Measurements from ENCODE around the gene GDPD5. TPM values are rescaled to one million over a fixed set of nuclear protein-coding genes. Genes with fewer than 3 reads are reported as not detected.

The GDPD5 gene
- total RNA-seq, 1 experiment from 2014 or later, result 12.2 TPM

DNA sequence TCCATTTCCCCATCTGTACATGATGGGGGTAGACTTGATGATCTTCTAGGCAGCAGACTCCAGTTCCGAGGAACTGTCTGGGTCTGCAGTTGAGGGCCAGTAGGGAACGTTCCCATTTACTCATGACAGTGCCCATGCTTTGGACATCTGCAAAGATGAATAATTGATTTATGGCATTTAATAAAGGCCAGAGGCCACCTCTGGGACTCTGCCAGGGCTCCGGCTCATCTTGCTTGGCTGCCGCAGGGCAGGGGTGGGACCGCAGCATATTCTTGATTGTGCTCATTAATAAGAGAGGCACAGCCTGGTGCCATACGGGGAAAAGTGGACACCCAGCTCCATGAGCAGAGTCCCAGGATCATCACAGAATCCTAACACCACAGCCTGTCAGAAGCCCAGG lies 64.6 kb downstream of the GDPD5 start (continued):
- TF ChIP-seq, protein P1, sequence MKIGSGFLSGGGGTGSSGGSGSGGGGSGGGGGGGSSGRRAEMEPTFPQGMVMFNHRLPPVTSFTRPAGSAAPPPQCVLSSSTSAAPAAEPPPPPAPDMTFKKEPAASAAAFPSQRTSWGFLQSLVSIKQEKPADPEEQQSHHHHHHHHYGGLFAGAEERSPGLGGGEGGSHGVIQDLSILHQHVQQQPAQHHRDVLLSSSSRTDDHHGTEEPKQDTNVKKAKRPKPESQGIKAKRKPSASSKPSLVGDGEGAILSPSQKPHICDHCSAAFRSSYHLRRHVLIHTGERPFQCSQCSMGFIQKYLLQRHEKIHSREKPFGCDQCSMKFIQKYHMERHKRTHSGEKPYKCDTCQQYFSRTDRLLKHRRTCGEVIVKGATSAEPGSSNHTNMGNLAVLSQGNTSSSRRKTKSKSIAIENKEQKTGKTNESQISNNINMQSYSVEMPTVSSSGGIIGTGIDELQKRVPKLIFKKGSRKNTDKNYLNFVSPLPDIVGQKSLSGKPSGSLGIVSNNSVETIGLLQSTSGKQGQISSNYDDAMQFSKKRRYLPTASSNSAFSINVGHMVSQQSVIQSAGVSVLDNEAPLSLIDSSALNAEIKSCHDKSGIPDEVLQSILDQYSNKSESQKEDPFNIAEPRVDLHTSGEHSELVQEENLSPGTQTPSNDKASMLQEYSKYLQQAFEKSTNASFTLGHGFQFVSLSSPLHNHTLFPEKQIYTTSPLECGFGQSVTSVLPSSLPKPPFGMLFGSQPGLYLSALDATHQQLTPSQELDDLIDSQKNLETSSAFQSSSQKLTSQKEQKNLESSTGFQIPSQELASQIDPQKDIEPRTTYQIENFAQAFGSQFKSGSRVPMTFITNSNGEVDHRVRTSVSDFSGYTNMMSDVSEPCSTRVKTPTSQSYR (CRISPR knock-in tag; IDR thresholded peaks at IDR 0.05), result no peak
- no peak for TF ChIP-seq ZNF416 (CRISPR knock-in tag; IDR thresholded peaks at IDR 0.05)
- no peak for TF ChIP-seq MYBL2 (CRISPR knock-in tag; IDR thresholded peaks at IDR 0.05)
- no peak for TF ChIP-seq HMGA2 (CRISPR knock-in tag; IDR thresholded peaks at IDR 0.05)
- TF ChIP-seq, protein P2, sequence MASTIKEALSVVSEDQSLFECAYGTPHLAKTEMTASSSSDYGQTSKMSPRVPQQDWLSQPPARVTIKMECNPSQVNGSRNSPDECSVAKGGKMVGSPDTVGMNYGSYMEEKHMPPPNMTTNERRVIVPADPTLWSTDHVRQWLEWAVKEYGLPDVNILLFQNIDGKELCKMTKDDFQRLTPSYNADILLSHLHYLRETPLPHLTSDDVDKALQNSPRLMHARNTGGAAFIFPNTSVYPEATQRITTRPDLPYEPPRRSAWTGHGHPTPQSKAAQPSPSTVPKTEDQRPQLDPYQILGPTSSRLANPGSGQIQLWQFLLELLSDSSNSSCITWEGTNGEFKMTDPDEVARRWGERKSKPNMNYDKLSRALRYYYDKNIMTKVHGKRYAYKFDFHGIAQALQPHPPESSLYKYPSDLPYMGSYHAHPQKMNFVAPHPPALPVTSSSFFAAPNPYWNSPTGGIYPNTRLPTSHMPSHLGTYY (CRISPR knock-in tag; IDR thresholded peaks at IDR 0.05), result no peak

DNA sequence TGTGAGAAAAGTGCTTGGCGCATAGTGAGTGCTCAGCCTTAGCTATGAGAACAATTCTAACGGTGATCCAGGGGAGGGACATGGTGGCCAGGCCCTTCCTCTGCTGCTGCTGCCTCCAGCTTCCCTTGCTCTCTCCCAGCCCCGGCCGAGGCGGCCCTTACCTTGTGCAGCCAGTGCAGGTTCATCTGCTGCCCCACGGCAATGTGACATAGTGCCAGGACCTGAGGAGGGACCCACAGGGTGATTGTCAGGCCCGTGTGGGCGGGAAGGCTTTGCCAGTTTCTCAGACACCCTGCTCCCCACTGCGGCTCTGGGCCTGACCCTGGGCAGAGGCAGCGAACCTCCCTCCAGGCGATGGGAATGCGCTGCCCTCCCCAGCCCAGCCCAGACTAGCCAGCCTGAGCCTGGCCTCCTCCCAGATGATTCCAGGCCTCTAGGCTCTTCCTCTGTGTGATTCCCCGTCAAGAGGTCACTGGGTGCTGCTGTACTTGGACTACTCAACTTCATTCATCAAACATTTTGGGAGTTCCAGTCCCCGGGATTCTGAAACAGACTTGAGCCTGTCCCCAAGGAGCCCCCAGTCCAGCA lies 69.1 kb downstream of the GDPD5 start:
- no peaks in the 10 kb centered on the region for H3K27me3 Mint-ChIP-seq (ENCODE audit: low read depth)
- ATAC-seq (peak; percentile 23; the same call in 1 of the 2 replicates), DNase-seq (ENCODE audit: low spot score) (no peak)
- no peaks in the 10 kb centered on the region for H3K9me3 Mint-ChIP-seq
- ChIA-PET CTCF (interaction anchor here (1.1 to 1.8 kb wide), 3 partner anchors 8 to 75 kb away, joined by 3 to 8 read pairs (median 4); no protein-coding TSS in a partner anchor), POLR2A (no interaction called here)
- H3K27ac Mint-ChIP-seq, result no peak overlapping the region
- H3K4me1 Mint-ChIP-seq, result no peaks in the 10 kb centered on the region; the same call in 1 of the 2 replicates
- TF ChIP-seq RORB (CRISPR knock-in tag; IDR thresholded peaks at IDR 0.05), result no peak
- H3K4me3 Mint-ChIP-seq, result no peak overlapping the region
- H3K36me3 Mint-ChIP-seq, result no peaks in the 10 kb centered on the region

DNA sequence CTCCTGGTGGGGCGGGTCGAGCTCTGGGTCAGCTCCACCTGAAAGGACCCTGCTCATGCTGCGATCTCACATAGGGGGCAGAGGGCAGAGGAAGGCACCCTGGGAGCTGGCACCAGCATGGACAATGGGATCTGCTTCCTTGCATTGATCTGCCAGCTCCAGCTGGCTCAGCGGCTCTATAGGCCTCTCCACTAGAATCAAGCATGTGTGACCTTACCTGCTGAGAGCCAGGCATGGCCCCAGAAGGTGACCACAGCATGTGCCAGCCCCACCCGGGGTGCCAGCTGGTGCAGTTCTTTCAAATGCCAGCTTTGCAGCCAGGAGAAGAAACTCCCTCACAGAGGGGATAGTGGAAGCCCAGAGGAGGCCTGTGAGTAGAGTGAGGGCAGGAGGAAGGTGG lies 70.8 kb downstream of the GDPD5 start:
- ChIA-PET POLR2A (no interaction called here), CTCF (interaction anchor here (0.7 to 1.8 kb wide), 8 partner anchors 23 to 143 kb away, joined by 3 to 8 read pairs (median 4); partner anchors contain the start of gene GDPD5)
- Mint-ChIP-seq H3K4me1 (no peaks in the 10 kb centered on the region), H3K27me3 (ENCODE audit: low read depth) (peaks cover 4% of the 10 kb centered on the region), H3K27ac (no peak overlapping the region), H3K9me3 (no peaks in the 10 kb centered on the region), H3K4me3 (no peak overlapping the region), H3K36me3 (no peaks in the 10 kb centered on the region)
- no peak for DNase-seq (ENCODE audit: low spot score)
- no peak for ATAC-seq
- TF ChIP-seq JUN (CRISPR knock-in tag; IDR thresholded peaks at IDR 0.05) (no peak), CBFB (CRISPR knock-in tag; IDR thresholded peaks at IDR 0.05; ENCODE audit: low read depth) (no peak), GRHL2 (CRISPR knock-in tag; IDR thresholded peaks at IDR 0.05; ENCODE audit: insufficient replicate concordance, severe bottlenecking) (no peak), ZNF423 (CRISPR knock-in tag; IDR thresholded peaks at IDR 0.05) (peak; percentile 98)
- TF ChIP-seq, protein P3, sequence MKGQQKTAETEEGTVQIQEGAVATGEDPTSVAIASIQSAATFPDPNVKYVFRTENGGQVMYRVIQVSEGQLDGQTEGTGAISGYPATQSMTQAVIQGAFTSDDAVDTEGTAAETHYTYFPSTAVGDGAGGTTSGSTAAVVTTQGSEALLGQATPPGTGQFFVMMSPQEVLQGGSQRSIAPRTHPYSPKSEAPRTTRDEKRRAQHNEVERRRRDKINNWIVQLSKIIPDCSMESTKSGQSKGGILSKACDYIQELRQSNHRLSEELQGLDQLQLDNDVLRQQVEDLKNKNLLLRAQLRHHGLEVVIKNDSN (CRISPR knock-in tag; IDR thresholded peaks at IDR 0.05), result no peak

DNA sequence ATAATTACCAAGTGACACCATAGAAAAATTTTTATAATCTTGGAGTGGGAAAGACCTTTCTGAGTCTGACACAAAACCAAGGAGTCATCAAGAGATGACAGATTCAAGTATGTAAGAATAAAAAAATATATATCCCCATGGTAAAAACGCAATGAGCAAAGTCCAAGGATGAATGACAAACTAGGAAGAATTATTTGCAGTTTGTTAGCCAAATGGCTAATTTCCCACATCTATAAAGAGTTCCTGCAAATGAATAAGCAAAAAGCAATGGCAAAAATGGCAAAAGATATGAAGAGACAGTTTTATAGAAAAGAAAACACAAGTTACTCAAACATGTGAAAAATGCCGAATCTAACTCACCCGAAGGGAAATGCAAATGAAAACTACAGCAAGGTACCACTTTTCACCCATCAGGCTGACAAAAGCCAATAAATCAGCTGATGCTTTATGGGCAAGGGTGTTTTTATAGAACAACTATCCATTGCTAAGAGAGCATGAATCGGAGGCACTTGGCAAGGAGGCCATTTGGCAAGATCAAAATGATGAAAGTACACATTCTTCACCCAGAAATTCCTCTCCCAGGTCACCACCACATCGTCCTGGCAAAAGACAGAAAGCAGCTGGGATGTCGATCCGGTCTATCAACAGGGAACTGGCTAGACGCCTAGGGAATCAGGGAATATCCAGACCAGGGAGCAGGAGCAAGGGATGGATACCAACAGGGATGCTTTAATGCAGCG lies 71.7 kb downstream of the GDPD5 start:
- POLR2A ChIA-PET, result interaction anchor here (0.6 kb wide), 1 partner anchor 87 kb away, joined by 4 read pairs; no protein-coding TSS in a partner anchor
- H3K36me3 Mint-ChIP-seq, result no peaks in the 10 kb centered on the region
- no peaks in the 10 kb centered on the region for H3K4me1 Mint-ChIP-seq
- H3K4me3 Mint-ChIP-seq, result no peak overlapping the region
- DNase-seq (ENCODE audit: low spot score), result no peak
- CTCF ChIA-PET, result interaction anchor here (0.8 to 3.1 kb wide), 8 partner anchors 22 to 144 kb away, joined by 3 to 40 read pairs (median 4); partner anchors contain the start of gene GDPD5
- H3K9me3 Mint-ChIP-seq, result no peaks in the 10 kb centered on the region
- ATAC-seq, result no peak
- H3K27me3 Mint-ChIP-seq (ENCODE audit: low read depth), result peaks cover 4% of the 10 kb centered on the region
- H3K27ac Mint-ChIP-seq, result no peak overlapping the region
- TF ChIP-seq, protein P4, sequence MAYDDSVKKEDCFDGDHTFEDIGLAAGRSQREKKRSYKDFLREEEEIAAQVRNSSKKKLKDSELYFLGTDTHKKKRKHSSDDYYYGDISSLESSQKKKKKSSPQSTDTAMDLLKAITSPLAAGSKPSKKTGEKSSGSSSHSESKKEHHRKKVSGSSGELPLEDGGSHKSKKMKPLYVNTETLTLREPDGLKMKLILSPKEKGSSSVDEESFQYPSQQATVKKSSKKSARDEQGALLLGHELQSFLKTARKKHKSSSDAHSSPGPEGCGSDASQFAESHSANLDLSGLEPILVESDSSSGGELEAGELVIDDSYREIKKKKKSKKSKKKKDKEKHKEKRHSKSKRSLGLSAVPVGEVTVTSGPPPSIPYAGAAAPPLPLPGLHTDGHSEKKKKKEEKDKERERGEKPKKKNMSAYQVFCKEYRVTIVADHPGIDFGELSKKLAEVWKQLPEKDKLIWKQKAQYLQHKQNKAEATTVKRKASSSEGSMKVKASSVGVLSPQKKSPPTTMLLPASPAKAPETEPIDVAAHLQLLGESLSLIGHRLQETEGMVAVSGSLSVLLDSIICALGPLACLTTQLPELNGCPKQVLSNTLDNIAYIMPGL (CRISPR knock-in tag; IDR thresholded peaks at IDR 0.05), result no peak
- TF ChIP-seq SMAD3 (CRISPR knock-in tag; IDR thresholded peaks at IDR 0.05; ENCODE audit: borderline replicate concordance), result no peak
- TF ChIP-seq FOXP1 (CRISPR knock-in tag; IDR thresholded peaks at IDR 0.05; ENCODE audit: borderline replicate concordance), result no peak
- TF ChIP-seq, protein P5, sequence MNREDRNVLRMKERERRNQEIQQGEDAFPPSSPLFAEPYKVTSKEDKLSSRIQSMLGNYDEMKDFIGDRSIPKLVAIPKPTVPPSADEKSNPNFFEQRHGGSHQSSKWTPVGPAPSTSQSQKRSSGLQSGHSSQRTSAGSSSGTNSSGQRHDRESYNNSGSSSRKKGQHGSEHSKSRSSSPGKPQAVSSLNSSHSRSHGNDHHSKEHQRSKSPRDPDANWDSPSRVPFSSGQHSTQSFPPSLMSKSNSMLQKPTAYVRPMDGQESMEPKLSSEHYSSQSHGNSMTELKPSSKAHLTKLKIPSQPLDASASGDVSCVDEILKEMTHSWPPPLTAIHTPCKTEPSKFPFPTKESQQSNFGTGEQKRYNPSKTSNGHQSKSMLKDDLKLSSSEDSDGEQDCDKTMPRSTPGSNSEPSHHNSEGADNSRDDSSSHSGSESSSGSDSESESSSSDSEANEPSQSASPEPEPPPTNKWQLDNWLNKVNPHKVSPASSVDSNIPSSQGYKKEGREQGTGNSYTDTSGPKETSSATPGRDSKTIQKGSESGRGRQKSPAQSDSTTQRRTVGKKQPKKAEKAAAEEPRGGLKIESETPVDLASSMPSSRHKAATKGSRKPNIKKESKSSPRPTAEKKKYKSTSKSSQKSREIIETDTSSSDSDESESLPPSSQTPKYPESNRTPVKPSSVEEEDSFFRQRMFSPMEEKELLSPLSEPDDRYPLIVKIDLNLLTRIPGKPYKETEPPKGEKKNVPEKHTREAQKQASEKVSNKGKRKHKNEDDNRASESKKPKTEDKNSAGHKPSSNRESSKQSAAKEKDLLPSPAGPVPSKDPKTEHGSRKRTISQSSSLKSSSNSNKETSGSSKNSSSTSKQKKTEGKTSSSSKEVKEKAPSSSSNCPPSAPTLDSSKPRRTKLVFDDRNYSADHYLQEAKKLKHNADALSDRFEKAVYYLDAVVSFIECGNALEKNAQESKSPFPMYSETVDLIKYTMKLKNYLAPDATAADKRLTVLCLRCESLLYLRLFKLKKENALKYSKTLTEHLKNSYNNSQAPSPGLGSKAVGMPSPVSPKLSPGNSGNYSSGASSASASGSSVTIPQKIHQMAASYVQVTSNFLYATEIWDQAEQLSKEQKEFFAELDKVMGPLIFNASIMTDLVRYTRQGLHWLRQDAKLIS (CRISPR knock-in tag; IDR thresholded peaks at IDR 0.05; ENCODE audit: borderline replicate concordance), result no peak
- TF ChIP-seq MXD4 (CRISPR knock-in tag; IDR thresholded peaks at IDR 0.05; ENCODE audit: borderline replicate concordance), result no peak
- TF ChIP-seq, protein P6, sequence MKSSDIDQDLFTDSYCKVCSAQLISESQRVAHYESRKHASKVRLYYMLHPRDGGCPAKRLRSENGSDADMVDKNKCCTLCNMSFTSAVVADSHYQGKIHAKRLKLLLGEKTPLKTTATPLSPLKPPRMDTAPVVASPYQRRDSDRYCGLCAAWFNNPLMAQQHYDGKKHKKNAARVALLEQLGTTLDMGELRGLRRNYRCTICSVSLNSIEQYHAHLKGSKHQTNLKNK (CRISPR knock-in tag; IDR thresholded peaks at IDR 0.05), result no peak
- TF ChIP-seq SP1 (CRISPR knock-in tag; conservative IDR thresholded peaks at IDR 0.05), result no peak
